Gastrocnemius medialis (tissue), 4 donors: ENCODE measurements around the gene TCFL5.

Experiments
- POLR2A ChIP-seq, 2 donors: fragments of 450-650 bp; IDR thresholded peaks; one replicate each; pipeline ENCODE4 v1.6.1; 2017; ENCODE audit warnings: antibody characterized with exemption in 2 of 2, mild to moderate bottlenecking in 2 of 2, moderate library complexity in 2 of 2
- TF ChIP-seq, protein P1 (sequence below), 5 experiments: fragments of 450-650 bp in 3 of 5; fragments of 200-600 bp in 2 of 5; sonication (generic) in 2 of 5; IDR thresholded peaks in 4 of 5; conservative IDR thresholded peaks in 1 of 5; 1 replicate in 4 of 5; 2 replicates in 1 of 5; pipeline ENCODE4 v1.5.1; 2016 to 2019; ENCODE audit warnings: antibody characterized with exemption in 5 of 5, mild to moderate bottlenecking in 3 of 5, moderate library complexity in 3 of 5

DNA sequence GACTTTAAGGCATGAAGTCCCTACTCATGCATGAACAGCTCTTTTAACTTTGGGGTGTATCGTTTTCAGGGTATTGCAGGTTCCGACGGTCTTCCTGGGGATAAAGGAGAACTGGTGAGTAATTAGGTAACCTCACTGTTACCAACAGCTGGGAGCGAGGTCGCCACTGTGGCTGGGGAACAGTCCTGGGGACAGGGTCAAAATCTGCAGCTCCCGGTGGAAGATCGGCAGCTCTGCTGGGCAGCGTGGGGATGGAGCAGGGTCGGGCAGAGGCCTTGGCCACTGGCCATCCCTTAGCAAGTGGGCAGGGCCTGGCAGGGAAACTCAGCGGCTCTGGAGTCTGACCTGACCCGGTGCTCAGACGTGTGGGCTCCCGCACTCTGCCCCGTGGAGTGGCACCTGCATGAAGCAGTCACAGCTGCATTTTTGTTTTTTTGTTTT lies 28.7 kb downstream of the TCFL5 start:
- TF ChIP-seq, protein P1, sequence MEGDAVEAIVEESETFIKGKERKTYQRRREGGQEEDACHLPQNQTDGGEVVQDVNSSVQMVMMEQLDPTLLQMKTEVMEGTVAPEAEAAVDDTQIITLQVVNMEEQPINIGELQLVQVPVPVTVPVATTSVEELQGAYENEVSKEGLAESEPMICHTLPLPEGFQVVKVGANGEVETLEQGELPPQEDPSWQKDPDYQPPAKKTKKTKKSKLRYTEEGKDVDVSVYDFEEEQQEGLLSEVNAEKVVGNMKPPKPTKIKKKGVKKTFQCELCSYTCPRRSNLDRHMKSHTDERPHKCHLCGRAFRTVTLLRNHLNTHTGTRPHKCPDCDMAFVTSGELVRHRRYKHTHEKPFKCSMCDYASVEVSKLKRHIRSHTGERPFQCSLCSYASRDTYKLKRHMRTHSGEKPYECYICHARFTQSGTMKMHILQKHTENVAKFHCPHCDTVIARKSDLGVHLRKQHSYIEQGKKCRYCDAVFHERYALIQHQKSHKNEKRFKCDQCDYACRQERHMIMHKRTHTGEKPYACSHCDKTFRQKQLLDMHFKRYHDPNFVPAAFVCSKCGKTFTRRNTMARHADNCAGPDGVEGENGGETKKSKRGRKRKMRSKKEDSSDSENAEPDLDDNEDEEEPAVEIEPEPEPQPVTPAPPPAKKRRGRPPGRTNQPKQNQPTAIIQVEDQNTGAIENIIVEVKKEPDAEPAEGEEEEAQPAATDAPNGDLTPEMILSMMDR (IDR thresholded peaks at IDR 0.05 in 4 of 5, conservative IDR thresholded peaks at IDR 0.05 in 1 of 5): no peak
- no peak for TF ChIP-seq POLR2A (IDR thresholded peaks at IDR 0.05)
